OCI-LY3 (cell line): ENCODE results near the gene CNPY4.
A peak's percentile ranks its signal among the peaks of the same experiment; 100 is the strongest.

Experiments
- H2AFZ ChIP-seq: fragments of 200-600, 300-600 bp; shearing (Covaris generic); 2 replicates; pipeline ENCODE4 v1.6.0; 2014; ENCODE audit warnings: antibody characterized with exemption, low read depth, low read length
- H3K27ac ChIP-seq: fragments of 200-600, 300-600 bp; sonication (generic); 2 replicates; pipeline ENCODE4 v1.5.1; 2014; ENCODE audit warnings: mild to moderate bottlenecking, low read length, moderate library complexity, mixed read lengths
- H3K27me3 ChIP-seq: fragments of 200-600, 300-600 bp; sonication (generic); 2 replicates; pipeline ENCODE4 v1.6.1; 2014; ENCODE audit warnings: low read depth, low read length, mixed read lengths
- H3K36me3 ChIP-seq: fragments of 200-600, 300-600 bp; sonication (generic); replicated peaks from 2 replicates; pipeline ENCODE3; 2014; ENCODE audit warnings: low read depth, low read length, mixed read lengths
- H3K4me1 ChIP-seq: fragments of 300-600, 200-600 bp; sonication (generic); 2 replicates; pipeline ENCODE4 v1.6.1; 2014; ENCODE audit warnings: low read length, mixed read lengths
- H3K4me2 ChIP-seq: fragments of 200-600, 300-600 bp; sonication (generic); 2 replicates; pipeline ENCODE4 v1.6.1; 2014; ENCODE audit warnings: low read length, mixed read lengths
- H3K4me3 ChIP-seq: fragments of 300-600, 200-600 bp; sonication (generic); 2 replicates; pipeline ENCODE4 v1.5.1; 2014; ENCODE audit warnings: antibody characterized with exemption, mild to moderate bottlenecking, low read length, moderate library complexity
- H3K79me2 ChIP-seq: fragments of 300-600, 200-600 bp; shearing (Covaris generic); 2 replicates; pipeline ENCODE4 v1.6.1; 2014; ENCODE audit warnings: mild to moderate bottlenecking, low read length, mixed read lengths
- H3K9ac ChIP-seq: fragments of 300-600, 200-600 bp; shearing (Covaris generic); 2 replicates; pipeline ENCODE4 v1.6.0; 2014; ENCODE audit warnings: mild to moderate bottlenecking, low read length, moderate library complexity
- H3K9me3 ChIP-seq: fragments of 200-600, 300-600 bp; shearing (Covaris generic); 2 replicates; pipeline ENCODE4 v1.6.1; 2014; ENCODE audit warnings: low read length, mixed read lengths; ENCODE audit not compliant: insufficient read depth
- H4K20me1 ChIP-seq: fragments of 200-600, 300-600 bp; sonication (generic); 2 replicates; pipeline ENCODE4 v1.6.1; 2016; ENCODE audit warnings: low read length, mixed read lengths; ENCODE audit not compliant: insufficient read depth
- CTCF ChIP-seq: fragments of 200-600, 300-600 bp; sonication (generic); IDR thresholded peaks from 2 replicates; pipeline ENCODE4 v1.5.1; 2014; ENCODE audit warnings: antibody characterized with exemption, low read length, low read depth
- EZH2phosphoT487 ChIP-seq: fragments of 200-600 bp; shearing (Covaris generic); IDR thresholded peaks from 2 replicates; pipeline ENCODE4 v1.6.1; 2018; ENCODE audit warnings: antibody characterized with exemption, mixed run types, low read depth

The CNPY4 gene

GRCh38 chr7:100087055-100087750, 32.2 kb upstream of the CNPY4 start:
- Histone ChIP-seq H3K36me3 (peaks cover 14% of the 10 kb centered on the region), H3K4me1 (peaks cover 16% of the 10 kb centered on the region), H3K4me3 (no peak overlapping the region), H3K27ac (no peak overlapping the region), H3K27me3 (peaks cover 12% of the 10 kb centered on the region; the same call in 1 of the 2 replicates), H3K4me2 (no peak overlapping the region), H4K20me1 (no peaks in the 10 kb centered on the region), H3K9ac (no peak overlapping the region), H3K79me2 (peaks cover 9% of the 10 kb centered on the region), H3K9me3 (no peaks in the 10 kb centered on the region), H2AFZ (no peak overlapping the region)
- TF ChIP-seq EZH2phosphoT487 (no peak), CTCF (no peak)

- Histone ChIP-seq H3K79me2 (peaks cover 9% of the 10 kb centered on the region), H3K27ac (peak overlapping the region; percentile 55), H4K20me1 (peaks cover 4% of the 10 kb centered on the region; the same call in 1 of the 2 replicates), H3K36me3 (peaks cover 23% of the 10 kb centered on the region), H3K9ac (peak overlapping the region; percentile 85), H3K27me3 (peaks cover 12% of the 10 kb centered on the region; the same call in 1 of the 2 replicates), H2AFZ (peak overlapping the region; percentile 65; the same call in 1 of the 2 replicates), H3K4me3 (peak overlapping the region; percentile 90), H3K9me3 (no peaks in the 10 kb centered on the region), H3K4me1 (peaks cover 11% of the 10 kb centered on the region), H3K4me2 (peak overlapping the region; percentile 93)
- TF ChIP-seq CTCF: no peak
- no peak for TF ChIP-seq EZH2phosphoT487
Observed at GRCh38 chr7:100088095-100088620, 31.3 kb upstream of the CNPY4 start.

GRCh38 chr7:100088621-100089457, 30.6 kb upstream of the CNPY4 start, which contains the start of gene COPS6:
TSS of gene COPS6 (plus strand) at chr7:100088969. CDS start at chr7:100088991, 22 bp downstream.
- Histone ChIP-seq H3K27me3 (peaks cover 12% of the 10 kb centered on the region; the same call in 1 of the 2 replicates), H2AFZ (peak within 1 kb of the TSS; percentile 65; the same call in 1 of the 2 replicates), H3K4me3 (peak within 1 kb of the TSS; percentile 90), H4K20me1 (peaks cover 6% of the 10 kb centered on the region; the same call in 1 of the 2 replicates), H3K4me1 (peaks cover 11% of the 10 kb centered on the region), H3K79me2 (peaks cover 9% of the 10 kb centered on the region), H3K9me3 (no peaks in the 10 kb centered on the region), H3K36me3 (peaks cover 30% of the 10 kb centered on the region), H3K9ac (peak within 1 kb of the TSS; percentile 85), H3K4me2 (peak within 1 kb of the TSS; percentile 93), H3K27ac (peak within 1 kb of the TSS; percentile 55)
- no peak for TF ChIP-seq CTCF
- no peak for TF ChIP-seq EZH2phosphoT487
